GM13977 (cell line): ENCODE measurements around the gene GINS2.

Source experiments
- DNase-seq: peaks from one replicate; pipeline ENCODE4 v3.0.0; 2012; ENCODE audit warnings: low spot score
- CTCF ChIP-seq: IDR thresholded peaks from 2 replicates; pipeline ENCODE4 v1.5.1; 2012; ENCODE audit warnings: mild to moderate bottlenecking, control low read depth; ENCODE audit not compliant: insufficient read depth; ENCODE audit errors: extremely low read depth, missing control alignments
- in situ Hi-C: fragments of 300-500 bp; cut with MboI; formaldehyde crosslinking; loops from one replicate; pipeline ENCODE4 v1.12.0; 2022; ENCODE audit warnings: low sequenced_read_pairs, low pct_unique_long_range_greater_than_20kb, mixed read lengths, inconsistent platforms; ENCODE audit not compliant: unreplicated experiment

The GINS2 gene

GRCh38 chr16:85629853-85630252 lies 58.9 kb downstream of the GINS2 start:
- in situ Hi-C loops = no loop called here
- no peak for DNase-seq

GRCh38 chr16:85629326-85629725 lies 59.4 kb downstream of the GINS2 start:
- in situ Hi-C loops = no loop called here
- DNase-seq = no peak
- no peak for TF ChIP-seq CTCF

More at GRCh38 chr16:85629853-85630252, 58.9 kb downstream of the GINS2 start:
- TF ChIP-seq CTCF = no peak

- DNase-seq = no peak
- in situ Hi-C loops = no loop called here
- TF ChIP-seq CTCF = no peak
These were observed 60.1 kb downstream of the GINS2 start for GRCh38 chr16:85628645-85629044.

GRCh38 chr16:85628265-85628556 lies 60.5 kb downstream of the GINS2 start:
- no peak for TF ChIP-seq CTCF
- DNase-seq = no peak
- in situ Hi-C loops = no loop called here

- in situ Hi-C loops = no loop called here
- TF ChIP-seq CTCF = no peak
- no peak for DNase-seq
These were observed 61.1 kb downstream of the GINS2 start for GRCh38 chr16:85627526-85628264.

- DNase-seq = no peak
- TF ChIP-seq CTCF = no peak
- in situ Hi-C loops = no loop called here
These were observed 61.7 kb downstream of the GINS2 start for GRCh38 chr16:85627089-85627488.
